DND-41 (cell line): Measurements from ENCODE around the gene PRKCB.

Experiments
- EZH2 ChIP-seq: IDR thresholded peaks from 3 replicates; pipeline ENCODE4 v1.6.1; 2012; ENCODE audit warnings: borderline replicate concordance, low read depth, mild to moderate bottlenecking, moderate library complexity, low read length, inconsistent platforms; ENCODE audit not compliant: severe bottlenecking
- TF ChIP-seq, protein P1 (sequence below): IDR thresholded peaks from 2 replicates; pipeline ENCODE4 v1.5.1; 2012; ENCODE audit warnings: borderline replicate concordance, low read length, moderate library complexity, mild to moderate bottlenecking; ENCODE audit not compliant: poor library complexity, severe bottlenecking; ENCODE audit errors: extremely low read depth

DNA sequence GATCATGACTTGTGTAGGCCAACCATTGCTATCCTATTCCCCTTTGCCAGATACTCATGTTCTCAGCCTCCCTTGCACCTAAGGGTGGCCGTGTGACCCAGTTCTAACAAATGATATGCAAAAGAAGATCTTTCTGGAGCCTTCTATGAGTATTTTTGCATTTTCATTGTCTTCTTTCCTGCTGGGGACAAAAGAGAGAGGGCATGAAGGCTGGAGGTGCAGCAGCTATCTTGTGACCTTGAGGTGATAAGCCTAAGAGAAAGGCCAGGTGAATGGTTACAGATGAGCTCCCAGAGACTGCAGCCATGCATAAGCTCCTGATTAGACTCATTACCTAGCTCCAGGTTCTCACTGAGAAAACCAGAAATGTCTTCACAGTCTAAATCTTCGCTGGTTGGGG lies 38.8 kb upstream of the PRKCB start:
- TF ChIP-seq, protein P1, sequence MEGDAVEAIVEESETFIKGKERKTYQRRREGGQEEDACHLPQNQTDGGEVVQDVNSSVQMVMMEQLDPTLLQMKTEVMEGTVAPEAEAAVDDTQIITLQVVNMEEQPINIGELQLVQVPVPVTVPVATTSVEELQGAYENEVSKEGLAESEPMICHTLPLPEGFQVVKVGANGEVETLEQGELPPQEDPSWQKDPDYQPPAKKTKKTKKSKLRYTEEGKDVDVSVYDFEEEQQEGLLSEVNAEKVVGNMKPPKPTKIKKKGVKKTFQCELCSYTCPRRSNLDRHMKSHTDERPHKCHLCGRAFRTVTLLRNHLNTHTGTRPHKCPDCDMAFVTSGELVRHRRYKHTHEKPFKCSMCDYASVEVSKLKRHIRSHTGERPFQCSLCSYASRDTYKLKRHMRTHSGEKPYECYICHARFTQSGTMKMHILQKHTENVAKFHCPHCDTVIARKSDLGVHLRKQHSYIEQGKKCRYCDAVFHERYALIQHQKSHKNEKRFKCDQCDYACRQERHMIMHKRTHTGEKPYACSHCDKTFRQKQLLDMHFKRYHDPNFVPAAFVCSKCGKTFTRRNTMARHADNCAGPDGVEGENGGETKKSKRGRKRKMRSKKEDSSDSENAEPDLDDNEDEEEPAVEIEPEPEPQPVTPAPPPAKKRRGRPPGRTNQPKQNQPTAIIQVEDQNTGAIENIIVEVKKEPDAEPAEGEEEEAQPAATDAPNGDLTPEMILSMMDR: no peak
- no peak for TF ChIP-seq EZH2
